ENCODE data around the gene CRYBB2.

The CRYBB2 gene

DNA sequence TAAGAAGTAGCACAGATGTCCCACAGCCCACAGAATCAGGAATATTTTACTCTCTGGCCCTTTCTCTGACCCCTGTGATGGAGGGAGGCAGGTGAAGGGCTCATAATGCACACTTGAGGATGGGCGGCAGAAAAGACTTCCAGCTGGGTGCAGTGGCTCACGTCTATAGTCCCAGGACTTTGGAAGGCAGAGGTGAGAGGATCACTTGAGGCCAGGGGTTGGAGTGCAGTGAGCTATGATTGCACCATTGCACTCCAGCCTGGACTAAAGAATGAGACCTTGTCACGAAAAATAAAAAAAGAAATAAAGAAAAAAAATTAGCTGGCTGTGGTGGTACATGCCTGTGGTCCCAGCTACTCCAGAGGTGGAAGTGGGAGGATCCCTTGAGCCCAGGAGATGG, 33.3 kb upstream of the CRYBB2 start:
- H3K4me3 ChIP-seq (replicated peaks in 1 of 2; ENCODE audit: low read depth in 2 of 2, low read length in 2 of 2) = no peak overlapping the region
- TF ChIP-seq, protein P1, sequence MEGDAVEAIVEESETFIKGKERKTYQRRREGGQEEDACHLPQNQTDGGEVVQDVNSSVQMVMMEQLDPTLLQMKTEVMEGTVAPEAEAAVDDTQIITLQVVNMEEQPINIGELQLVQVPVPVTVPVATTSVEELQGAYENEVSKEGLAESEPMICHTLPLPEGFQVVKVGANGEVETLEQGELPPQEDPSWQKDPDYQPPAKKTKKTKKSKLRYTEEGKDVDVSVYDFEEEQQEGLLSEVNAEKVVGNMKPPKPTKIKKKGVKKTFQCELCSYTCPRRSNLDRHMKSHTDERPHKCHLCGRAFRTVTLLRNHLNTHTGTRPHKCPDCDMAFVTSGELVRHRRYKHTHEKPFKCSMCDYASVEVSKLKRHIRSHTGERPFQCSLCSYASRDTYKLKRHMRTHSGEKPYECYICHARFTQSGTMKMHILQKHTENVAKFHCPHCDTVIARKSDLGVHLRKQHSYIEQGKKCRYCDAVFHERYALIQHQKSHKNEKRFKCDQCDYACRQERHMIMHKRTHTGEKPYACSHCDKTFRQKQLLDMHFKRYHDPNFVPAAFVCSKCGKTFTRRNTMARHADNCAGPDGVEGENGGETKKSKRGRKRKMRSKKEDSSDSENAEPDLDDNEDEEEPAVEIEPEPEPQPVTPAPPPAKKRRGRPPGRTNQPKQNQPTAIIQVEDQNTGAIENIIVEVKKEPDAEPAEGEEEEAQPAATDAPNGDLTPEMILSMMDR (IDR thresholded peaks at IDR 0.05; ENCODE audit: low read depth, low read length) = no peak
- no peak for DNase-seq (ENCODE audit: low read depth in 2 of 2)

DNA sequence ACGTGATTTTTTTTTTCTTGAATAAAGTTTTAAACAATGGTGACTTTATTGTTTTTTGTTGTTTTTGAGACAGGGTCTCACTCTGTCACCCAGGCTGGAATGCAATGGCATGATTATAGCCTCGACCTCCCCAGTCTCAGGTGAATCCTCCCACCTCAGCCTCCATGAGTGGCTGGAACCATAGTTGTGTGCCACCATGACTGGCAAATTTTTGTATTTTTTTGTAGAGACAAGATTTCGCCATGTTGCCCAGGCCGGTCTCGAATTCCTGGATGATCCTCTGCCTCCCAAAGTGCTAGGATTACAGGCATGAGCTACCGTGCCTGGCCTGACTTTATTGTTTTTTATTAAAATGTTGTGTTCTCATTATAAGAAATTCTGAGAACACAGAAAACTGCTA, 32.0 kb upstream of the CRYBB2 start:
- no peak overlapping the region for H3K4me3 ChIP-seq (replicated peaks in 1 of 2; ENCODE audit: low read depth in 2 of 2, low read length in 2 of 2)
- TF ChIP-seq, protein P1 (IDR thresholded peaks at IDR 0.05; ENCODE audit: low read depth, low read length) = no peak

DNA sequence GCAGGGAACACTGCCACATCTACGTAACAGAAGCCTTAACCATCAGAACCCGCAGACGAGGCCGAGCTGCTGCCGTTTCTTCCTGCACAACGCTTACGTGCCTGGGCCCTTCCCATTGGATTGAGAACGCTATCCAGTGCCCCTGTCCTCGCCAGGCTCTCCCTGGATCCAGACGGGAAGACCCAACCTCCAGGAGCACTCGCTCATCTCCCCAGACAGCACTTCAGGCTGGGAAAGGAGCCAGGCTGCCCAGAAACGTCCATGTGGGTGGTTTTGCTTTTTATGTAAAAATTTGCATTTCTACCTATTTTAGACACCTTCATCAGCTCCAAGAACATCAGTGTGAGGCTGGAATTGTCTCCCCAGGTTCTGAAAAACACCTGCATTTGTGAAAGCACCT, 27.0 kb upstream of the CRYBB2 start:
- no peak for DNase-seq (ENCODE audit: low read depth in 2 of 2)
- TF ChIP-seq, protein P1 (IDR thresholded peaks at IDR 0.05; ENCODE audit: low read depth, low read length) = no peak
- H3K4me3 ChIP-seq (replicated peaks in 1 of 2; ENCODE audit: low read depth in 2 of 2, low read length in 2 of 2) = no peak overlapping the region

More for the DNA sequence above, 32.0 kb upstream of the CRYBB2 start:
- DNase-seq (ENCODE audit: low read depth in 2 of 2) = no peak

DNA sequence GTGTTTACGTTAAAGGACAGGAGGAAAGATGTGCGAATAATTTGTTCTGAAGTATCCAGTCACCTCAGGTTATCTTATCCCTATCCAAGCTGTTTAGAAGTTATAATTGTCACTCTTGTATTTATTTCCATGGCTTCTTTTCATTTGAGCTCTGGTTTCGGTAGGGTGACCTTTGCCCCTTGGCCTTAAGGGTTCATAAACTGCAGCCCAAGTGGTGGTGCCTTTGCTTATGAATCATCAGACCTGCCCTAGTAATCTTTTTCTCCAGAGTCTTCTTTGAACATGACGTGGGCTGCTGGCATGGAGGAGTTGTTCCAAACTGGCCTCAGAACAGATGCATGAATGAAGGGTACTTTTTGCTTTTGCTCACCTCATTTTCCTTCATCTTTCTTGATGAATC, 26.3 kb upstream of the CRYBB2 start:
- TF ChIP-seq, protein P1 (IDR thresholded peaks at IDR 0.05; ENCODE audit: low read depth, low read length) = no peak
- no peak for DNase-seq (ENCODE audit: low read depth in 2 of 2)

DNA sequence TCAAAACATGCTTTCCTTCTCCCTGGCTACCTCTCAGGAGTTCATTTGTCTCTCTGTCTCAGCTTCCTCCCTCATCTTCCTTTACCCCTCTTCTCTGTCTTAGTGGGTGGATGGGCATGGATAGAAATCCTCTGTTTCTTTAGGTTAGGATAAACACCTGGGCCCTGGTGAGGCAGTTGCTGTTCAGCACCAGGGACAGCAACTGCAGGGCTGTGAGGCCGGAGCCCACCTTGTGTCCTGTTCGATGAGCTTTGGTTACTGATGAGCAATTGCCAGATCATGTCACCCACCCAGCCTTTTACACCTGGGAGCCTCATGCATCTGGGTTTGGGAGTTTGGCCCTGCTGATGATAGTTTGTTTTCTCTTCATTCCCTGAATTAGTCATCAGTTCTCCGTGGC, 25.9 kb upstream of the CRYBB2 start:
- TF ChIP-seq, protein P1 (IDR thresholded peaks at IDR 0.05; ENCODE audit: low read depth, low read length) = no peak
- no peak for DNase-seq (ENCODE audit: low read depth in 2 of 2)
- H3K4me3 ChIP-seq (replicated peaks in 1 of 2; ENCODE audit: low read depth in 2 of 2, low read length in 2 of 2) = no peak overlapping the region

More for the DNA sequence above, 26.3 kb upstream of the CRYBB2 start:
- no peak overlapping the region for H3K4me3 ChIP-seq (replicated peaks in 1 of 2; ENCODE audit: low read depth in 2 of 2, low read length in 2 of 2)

DNA sequence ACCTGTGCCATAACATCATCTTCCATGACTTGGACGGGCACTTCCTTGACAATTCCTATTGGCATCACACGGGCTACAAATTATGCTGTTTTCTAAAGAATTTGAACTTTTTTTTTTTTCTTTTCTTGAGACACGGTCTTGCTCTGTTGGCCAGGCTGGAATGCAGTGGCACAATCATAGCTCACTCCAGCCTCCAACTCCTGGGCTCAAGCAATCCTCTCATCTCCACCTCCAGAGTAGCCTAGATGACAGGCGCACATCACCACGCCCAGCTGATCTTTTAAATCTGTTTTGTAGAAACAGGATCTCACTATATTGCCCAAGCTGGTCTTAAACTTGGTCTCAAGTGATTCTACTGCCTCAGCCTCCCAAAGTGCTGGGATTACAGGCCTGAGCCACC, 23.1 kb upstream of the CRYBB2 start:
- H3K4me3 ChIP-seq (replicated peaks in 1 of 2; ENCODE audit: low read depth in 2 of 2, low read length in 2 of 2) = no peak overlapping the region
- no peak for DNase-seq (ENCODE audit: low read depth in 2 of 2)
- TF ChIP-seq, protein P1 (IDR thresholded peaks at IDR 0.05; ENCODE audit: low read depth, low read length) = no peak

DNA sequence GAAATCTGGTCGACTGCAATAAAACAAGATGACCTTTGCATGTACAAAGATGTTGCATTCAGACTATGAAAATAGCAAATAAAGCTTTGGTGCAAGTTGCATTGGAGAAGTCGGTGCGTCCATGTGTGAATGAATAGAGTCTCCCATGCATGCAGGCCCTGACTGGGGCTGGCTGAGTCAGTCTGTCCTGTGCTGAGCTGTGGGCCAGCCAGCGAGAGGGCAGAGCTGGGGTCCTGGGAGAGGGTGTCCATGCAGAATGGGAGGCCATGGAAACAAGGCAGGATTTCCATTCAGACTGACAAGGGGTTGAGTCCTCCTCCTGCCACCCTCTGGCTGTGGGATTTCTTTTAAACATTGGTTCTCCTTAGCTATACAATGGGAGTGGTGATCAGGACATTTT, 22.1 kb upstream of the CRYBB2 start:
- no peak for DNase-seq (ENCODE audit: low read depth in 2 of 2)
- TF ChIP-seq, protein P1 (IDR thresholded peaks at IDR 0.05; ENCODE audit: low read depth, low read length) = no peak
- no peak overlapping the region for H3K4me3 ChIP-seq (replicated peaks in 1 of 2; ENCODE audit: low read depth in 2 of 2, low read length in 2 of 2)

All from cardiac fibroblast (primary cell).